Progenitor cell of endocrine pancreas (in vitro differentiated cells): Measurements from ENCODE around the gene MAML2. TPM values are rescaled to one million over a fixed set of nuclear protein-coding genes. Genes with fewer than 3 reads are reported as not detected.

Source experiments
- DNase-seq: peaks from one replicate; pipeline ENCODE4 v3.0.0; 2021; ENCODE audit warnings: low spot score; ENCODE audit not compliant: unreplicated experiment
- H3K27ac Mint-ChIP-seq: 2 replicates; pipeline ENCODE4 v1.8.0; 2021; ENCODE audit warnings: mild to moderate bottlenecking, moderate library complexity, mixed read lengths
- H3K27me3 Mint-ChIP-seq: 2 replicates; pipeline ENCODE4 v1.8.0; 2021; ENCODE audit warnings: mixed read lengths
- H3K36me3 Mint-ChIP-seq: 2 replicates; pipeline ENCODE4 v1.8.0; 2022; ENCODE audit warnings: mixed read lengths; ENCODE audit not compliant: insufficient read depth
- H3K4me1 Mint-ChIP-seq: 2 replicates; pipeline ENCODE4 v1.8.0; 2021; ENCODE audit warnings: low read depth, mixed read lengths
- H3K4me3 Mint-ChIP-seq: 2 replicates; pipeline ENCODE4 v1.8.0; 2021; ENCODE audit warnings: low read depth, mild to moderate bottlenecking, moderate library complexity, mixed read lengths
- H3K9me3 Mint-ChIP-seq: 2 replicates; pipeline ENCODE4 v1.8.0; 2021; ENCODE audit warnings: low read depth, mixed read lengths
- CTCF ChIP-seq: fragments of 200-600 bp; sonication (generic); IDR thresholded peaks from one replicate; pipeline ENCODE4 v1.5.0; 2021; ENCODE audit warnings: antibody characterized with exemption, mild to moderate bottlenecking; ENCODE audit not compliant: unreplicated experiment
- total RNA-seq: library from RNA; stranded (reverse); gene quantifications from 2 replicates; pipeline ENCODE4 v1.2.1, GENCODE V29; 2021

MAML2 gene
- total RNA-seq, 1 donor from 2014 or later = 17.6 TPM

DNA sequence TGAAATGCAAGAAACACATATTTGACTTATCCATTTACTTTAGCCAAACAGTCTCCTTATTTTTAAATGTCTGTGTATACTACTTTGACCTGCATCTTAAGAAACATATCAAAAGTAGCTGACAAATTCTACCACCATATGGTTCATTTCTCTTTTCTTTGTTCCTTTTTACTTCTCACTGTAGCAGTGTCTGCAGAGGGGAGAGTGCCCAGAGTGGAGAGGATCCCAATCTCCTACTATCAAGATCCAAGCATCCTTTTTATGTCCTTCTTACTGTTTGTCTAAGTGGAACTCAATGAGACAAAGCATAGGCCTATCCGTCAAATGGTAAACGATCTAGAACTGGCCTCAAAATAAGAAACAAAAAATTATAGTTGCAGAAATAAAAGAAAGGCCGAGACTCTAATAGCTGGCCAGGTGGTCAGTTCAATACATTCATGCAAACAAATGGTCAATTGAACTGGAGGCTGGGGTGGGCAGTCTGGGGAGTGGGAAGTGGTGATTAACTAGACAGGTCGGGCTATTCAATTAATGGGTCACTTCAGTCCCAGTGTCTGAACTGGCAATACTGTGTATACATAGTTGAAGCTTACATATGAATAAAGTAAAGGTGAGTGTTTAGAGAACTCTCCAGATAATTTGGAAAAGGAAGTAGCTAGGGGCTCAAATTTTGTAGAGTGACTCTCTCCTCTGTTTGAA, 149.1 kb downstream of the MAML2 start:
- H3K4me1 Mint-ChIP-seq = peaks cover 54% of the 10 kb centered on the region
- DNase-seq = no peak
- H3K36me3 Mint-ChIP-seq = peaks cover 13% of the 10 kb centered on the region
- H3K27ac Mint-ChIP-seq = peak overlapping the region; percentile 71
- H3K27me3 Mint-ChIP-seq = no peaks in the 10 kb centered on the region
- H3K9me3 Mint-ChIP-seq = peaks cover 7% of the 10 kb centered on the region
- H3K4me3 Mint-ChIP-seq = peak overlapping the region; percentile 13
- TF ChIP-seq CTCF = no peak

DNA sequence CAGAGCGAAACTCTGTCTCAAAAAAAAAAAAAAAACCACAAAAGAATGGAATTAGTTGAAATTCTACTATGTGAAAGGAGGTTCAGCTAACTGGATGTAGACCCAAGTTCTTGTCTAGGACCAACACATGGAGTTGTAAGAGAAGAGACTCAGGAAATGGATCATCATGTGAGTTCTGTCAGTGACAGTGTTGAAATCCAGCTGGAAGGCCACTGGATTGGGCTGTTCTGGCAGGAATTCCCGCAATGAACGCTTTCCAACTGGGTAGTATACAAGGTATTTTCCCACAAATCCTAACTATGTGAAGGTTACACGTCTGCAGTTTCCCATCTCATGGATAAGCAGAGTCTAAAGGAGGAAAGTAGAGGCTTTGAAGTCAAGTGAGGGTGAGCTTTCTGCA, 151.2 kb downstream of the MAML2 start:
- no peak for TF ChIP-seq CTCF
- peaks cover 49% of the 10 kb centered on the region for H3K4me1 Mint-ChIP-seq
- H3K36me3 Mint-ChIP-seq = peaks cover 9% of the 10 kb centered on the region
- H3K4me3 Mint-ChIP-seq = no peak overlapping the region
- H3K27me3 Mint-ChIP-seq = no peaks in the 10 kb centered on the region
- H3K9me3 Mint-ChIP-seq = peaks cover 4% of the 10 kb centered on the region
- H3K27ac Mint-ChIP-seq = no peak overlapping the region
- no peak for DNase-seq

DNA sequence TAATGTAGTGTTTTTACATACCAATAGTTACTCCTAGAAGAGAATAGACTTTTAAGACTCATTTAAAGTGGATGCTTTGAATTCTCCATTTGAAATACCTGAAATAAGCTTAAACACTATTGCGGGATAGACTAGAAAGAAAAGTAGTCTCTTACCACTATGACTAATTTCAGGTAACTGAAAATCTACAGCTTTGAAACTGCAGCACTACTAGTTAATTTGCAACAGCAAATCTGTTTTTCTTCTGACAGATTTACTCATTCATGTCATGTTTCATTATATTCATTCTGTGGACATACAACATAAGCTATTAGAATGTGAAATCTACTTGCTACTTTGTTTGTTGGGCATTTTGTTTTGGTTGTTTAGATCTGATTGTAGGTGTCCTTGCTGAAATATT, 153.6 kb downstream of the MAML2 start:
- DNase-seq = no peak
- peaks cover 27% of the 10 kb centered on the region for H3K4me1 Mint-ChIP-seq
- H3K4me3 Mint-ChIP-seq = no peak overlapping the region
- peaks cover 9% of the 10 kb centered on the region for H3K36me3 Mint-ChIP-seq
- H3K27me3 Mint-ChIP-seq = no peaks in the 10 kb centered on the region
- H3K9me3 Mint-ChIP-seq = peaks cover 4% of the 10 kb centered on the region
- no peak overlapping the region for H3K27ac Mint-ChIP-seq
- no peak for TF ChIP-seq CTCF

- no peak for TF ChIP-seq CTCF
- DNase-seq = no peak
- H3K4me3 Mint-ChIP-seq = no peak overlapping the region
- H3K9me3 Mint-ChIP-seq = peaks cover 4% of the 10 kb centered on the region
- H3K27ac Mint-ChIP-seq = no peak overlapping the region
- no peaks in the 10 kb centered on the region for H3K27me3 Mint-ChIP-seq
- H3K36me3 Mint-ChIP-seq = peaks cover 9% of the 10 kb centered on the region
- peaks cover 18% of the 10 kb centered on the region for H3K4me1 Mint-ChIP-seq
Observed at GRCh38 chr11:96188243-96189006, 154.6 kb downstream of the MAML2 start.

- Mint-ChIP-seq H3K9me3 (peaks cover 4% of the 10 kb centered on the region), H3K36me3 (peaks cover 9% of the 10 kb centered on the region), H3K27ac (no peak overlapping the region), H3K27me3 (no peaks in the 10 kb centered on the region), H3K4me1 (peaks cover 12% of the 10 kb centered on the region), H3K4me3 (no peak overlapping the region)
- no peak for TF ChIP-seq CTCF
- no peak for DNase-seq
Observed at GRCh38 chr11:96187822-96188221, 155.2 kb downstream of the MAML2 start.
